Measurements from ENCODE around the gene SERGEF.
A peak's percentile ranks its signal among the peaks of the same experiment; 100 is the strongest.

SERGEF gene

GRCh38 chr11:17805873-17806272, 207.0 kb downstream of the SERGEF start:
- no peaks in the 10 kb centered on the region; the same call in 1 of the 2 replicates for H3K4me1 ChIP-seq (ENCODE audit: control insufficient read depth, insufficient read depth, low read length)
- H3K9me3 ChIP-seq (ENCODE audit: control insufficient read depth, insufficient read depth, low read length): no peaks in the 10 kb centered on the region
- no peak for DNase-seq (ENCODE audit: low read depth, low spot score)
- no peaks in the 10 kb centered on the region for H3K27me3 ChIP-seq (ENCODE audit: control insufficient read depth, insufficient read depth, low read length)
- no CpG with 5 or more reads among the region's 1 CpG for WGBS (ENCODE audit: insufficient coverage, insufficient read length)
- no peaks in the 10 kb centered on the region for H3K36me3 ChIP-seq (ENCODE audit: control insufficient read depth, insufficient read depth, low read length)
- no peak overlapping the region for H3K27ac ChIP-seq (ENCODE audit: low read length)
- H3K4me3 ChIP-seq (ENCODE audit: low read length): no peak overlapping the region

GRCh38 chr11:17805043-17805442, 207.8 kb downstream of the SERGEF start:
- WGBS (ENCODE audit: insufficient coverage, insufficient read length): no CpG with 5 or more reads among the region's 4 CpGs
- H3K4me3 ChIP-seq (ENCODE audit: low read length): no peak overlapping the region
- H3K4me1 ChIP-seq (ENCODE audit: control insufficient read depth, insufficient read depth, low read length): no peaks in the 10 kb centered on the region; the same call in 1 of the 2 replicates
- no peak for DNase-seq (ENCODE audit: low read depth, low spot score)
- no peak overlapping the region for H3K27ac ChIP-seq (ENCODE audit: low read length)
- no peaks in the 10 kb centered on the region for H3K36me3 ChIP-seq (ENCODE audit: control insufficient read depth, insufficient read depth, low read length)
- H3K9me3 ChIP-seq (ENCODE audit: control insufficient read depth, insufficient read depth, low read length): no peaks in the 10 kb centered on the region
- H3K27me3 ChIP-seq (ENCODE audit: control insufficient read depth, insufficient read depth, low read length): no peaks in the 10 kb centered on the region

- WGBS (ENCODE audit: insufficient coverage, insufficient read length): no CpG with 5 or more reads among the region's 7 CpGs
- no peaks in the 10 kb centered on the region for H3K36me3 ChIP-seq (ENCODE audit: control insufficient read depth, insufficient read depth, low read length)
- H3K27ac ChIP-seq (ENCODE audit: low read length): no peak overlapping the region
- no peaks in the 10 kb centered on the region for H3K9me3 ChIP-seq (ENCODE audit: control insufficient read depth, insufficient read depth, low read length)
- H3K4me1 ChIP-seq (ENCODE audit: control insufficient read depth, insufficient read depth, low read length): no peaks in the 10 kb centered on the region; the same call in 1 of the 2 replicates
- no peak for DNase-seq (ENCODE audit: low read depth, low spot score)
- H3K4me3 ChIP-seq (ENCODE audit: low read length): no peak overlapping the region
- no peaks in the 10 kb centered on the region for H3K27me3 ChIP-seq (ENCODE audit: control insufficient read depth, insufficient read depth, low read length)
Measured at GRCh38 chr11:17803754-17804334, 209.0 kb downstream of the SERGEF start.

DNA sequence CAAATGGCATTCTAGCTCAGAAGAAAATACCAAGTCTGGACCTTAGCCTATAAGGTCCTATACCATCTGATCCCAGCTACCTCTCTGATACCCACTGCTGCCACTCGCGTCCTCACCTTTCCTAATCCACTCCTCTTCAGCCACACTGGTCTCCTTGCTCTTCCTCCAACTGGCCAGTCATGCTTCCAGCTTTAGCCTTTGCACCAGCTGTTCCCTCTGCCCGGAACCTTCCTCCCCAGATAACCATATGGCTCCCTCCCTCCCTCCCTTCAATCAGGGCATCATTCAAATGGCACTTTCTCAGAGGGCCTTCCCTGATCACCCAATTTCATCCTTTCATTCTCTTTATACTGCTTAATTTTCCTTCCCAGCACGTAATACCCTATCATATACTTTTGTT, 210.4 kb downstream of the SERGEF start:
- Histone ChIP-seq H3K27me3 (ENCODE audit: control insufficient read depth, insufficient read depth, low read length) (no peaks in the 10 kb centered on the region), H3K4me3 (ENCODE audit: low read length) (no peak overlapping the region), H3K4me1 (ENCODE audit: control insufficient read depth, insufficient read depth, low read length) (no peaks in the 10 kb centered on the region; the same call in 1 of the 2 replicates), H3K27ac (ENCODE audit: low read length) (no peak overlapping the region), H3K36me3 (ENCODE audit: control insufficient read depth, insufficient read depth, low read length) (no peaks in the 10 kb centered on the region), H3K9me3 (ENCODE audit: control insufficient read depth, insufficient read depth, low read length) (no peaks in the 10 kb centered on the region)
- no peak for DNase-seq (ENCODE audit: low read depth, low spot score)
- WGBS (ENCODE audit: insufficient coverage, insufficient read length): no CpG with 5 or more reads among the region's 4 CpGs

GRCh38 chr11:17801166-17801565, 211.7 kb downstream of the SERGEF start:
- H3K27ac ChIP-seq (ENCODE audit: low read length): no peak overlapping the region
- no peaks in the 10 kb centered on the region for H3K36me3 ChIP-seq (ENCODE audit: control insufficient read depth, insufficient read depth, low read length)
- H3K9me3 ChIP-seq (ENCODE audit: control insufficient read depth, insufficient read depth, low read length): no peaks in the 10 kb centered on the region
- H3K27me3 ChIP-seq (ENCODE audit: control insufficient read depth, insufficient read depth, low read length): no peaks in the 10 kb centered on the region
- no CpG with 5 or more reads among the region's 4 CpGs for WGBS (ENCODE audit: insufficient coverage, insufficient read length)
- no peak overlapping the region for H3K4me3 ChIP-seq (ENCODE audit: low read length)
- peak; percentile 27 for DNase-seq (ENCODE audit: low read depth, low spot score)
- H3K4me1 ChIP-seq (ENCODE audit: control insufficient read depth, insufficient read depth, low read length): no peaks in the 10 kb centered on the region; the same call in 1 of the 2 replicates

- Histone ChIP-seq H3K4me1 (ENCODE audit: control insufficient read depth, insufficient read depth, low read length) (no peaks in the 10 kb centered on the region; the same call in 1 of the 2 replicates), H3K9me3 (ENCODE audit: control insufficient read depth, insufficient read depth, low read length) (no peaks in the 10 kb centered on the region), H3K27me3 (ENCODE audit: control insufficient read depth, insufficient read depth, low read length) (no peaks in the 10 kb centered on the region), H3K36me3 (ENCODE audit: control insufficient read depth, insufficient read depth, low read length) (no peaks in the 10 kb centered on the region), H3K4me3 (ENCODE audit: low read length) (no peak overlapping the region), H3K27ac (ENCODE audit: low read length) (no peak overlapping the region)
- DNase-seq (ENCODE audit: low read depth, low spot score): no peak
- WGBS (ENCODE audit: insufficient coverage, insufficient read length): no CpG with 5 or more reads among the region's 5 CpGs
Measured at GRCh38 chr11:17799147-17799546, 213.7 kb downstream of the SERGEF start.

DNA sequence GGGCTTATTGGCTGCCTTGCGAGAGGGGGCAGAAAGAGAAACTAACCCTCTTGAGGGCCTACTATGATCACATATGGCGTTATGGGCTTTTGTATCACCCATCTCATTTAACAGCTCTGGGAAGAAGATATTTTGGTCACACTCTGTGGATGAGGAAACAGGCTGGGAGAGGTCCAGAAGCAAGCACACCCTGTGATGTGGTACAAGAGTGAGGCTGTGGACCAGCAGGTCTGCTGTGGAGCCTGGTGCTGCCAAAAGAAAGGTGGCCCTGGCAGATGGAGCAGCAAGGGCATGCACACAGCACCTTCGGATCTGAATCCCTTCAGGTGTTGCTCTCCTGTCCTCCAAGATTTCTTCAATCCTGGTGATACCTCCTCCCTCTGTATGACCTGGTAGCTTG, 214.1 kb downstream of the SERGEF start:
- no peak overlapping the region for H3K27ac ChIP-seq (ENCODE audit: low read length)
- WGBS (ENCODE audit: insufficient coverage, insufficient read length): no CpG with 5 or more reads among the region's 3 CpGs
- no peaks in the 10 kb centered on the region; the same call in 1 of the 2 replicates for H3K4me1 ChIP-seq (ENCODE audit: control insufficient read depth, insufficient read depth, low read length)
- no peaks in the 10 kb centered on the region for H3K27me3 ChIP-seq (ENCODE audit: control insufficient read depth, insufficient read depth, low read length)
- no peak for DNase-seq (ENCODE audit: low read depth, low spot score)
- H3K9me3 ChIP-seq (ENCODE audit: control insufficient read depth, insufficient read depth, low read length): no peaks in the 10 kb centered on the region
- H3K36me3 ChIP-seq (ENCODE audit: control insufficient read depth, insufficient read depth, low read length): no peaks in the 10 kb centered on the region
- no peak overlapping the region for H3K4me3 ChIP-seq (ENCODE audit: low read length)

DNA sequence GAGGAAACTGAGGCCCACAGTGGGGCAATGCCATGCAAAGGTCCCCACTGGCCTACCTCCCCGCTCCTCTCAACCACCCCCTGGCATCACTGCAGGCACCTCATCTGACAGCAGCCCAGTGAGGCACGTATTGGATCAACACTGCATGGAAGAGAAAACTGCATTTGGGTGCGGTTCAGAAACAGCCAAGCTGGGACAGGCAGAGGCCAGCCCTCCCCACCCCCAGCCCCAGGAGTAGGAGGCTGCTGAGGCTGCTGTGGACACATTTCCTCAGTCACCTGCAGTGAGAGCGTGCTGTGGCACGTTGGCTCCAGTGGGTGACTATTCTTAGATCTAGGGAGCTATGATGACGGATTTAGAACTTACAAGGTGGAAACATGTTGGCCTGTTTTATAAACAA, 214.6 kb downstream of the SERGEF start:
- Histone ChIP-seq H3K27ac (ENCODE audit: low read length) (no peak overlapping the region), H3K36me3 (ENCODE audit: control insufficient read depth, insufficient read depth, low read length) (no peaks in the 10 kb centered on the region), H3K27me3 (ENCODE audit: control insufficient read depth, insufficient read depth, low read length) (no peaks in the 10 kb centered on the region), H3K9me3 (ENCODE audit: control insufficient read depth, insufficient read depth, low read length) (no peaks in the 10 kb centered on the region), H3K4me3 (ENCODE audit: low read length) (no peak overlapping the region), H3K4me1 (ENCODE audit: control insufficient read depth, insufficient read depth, low read length) (no peaks in the 10 kb centered on the region; the same call in 1 of the 2 replicates)
- DNase-seq (ENCODE audit: low read depth, low spot score): no peak
- WGBS (ENCODE audit: insufficient coverage, insufficient read length): no CpG with 5 or more reads among the region's 6 CpGs

DNA sequence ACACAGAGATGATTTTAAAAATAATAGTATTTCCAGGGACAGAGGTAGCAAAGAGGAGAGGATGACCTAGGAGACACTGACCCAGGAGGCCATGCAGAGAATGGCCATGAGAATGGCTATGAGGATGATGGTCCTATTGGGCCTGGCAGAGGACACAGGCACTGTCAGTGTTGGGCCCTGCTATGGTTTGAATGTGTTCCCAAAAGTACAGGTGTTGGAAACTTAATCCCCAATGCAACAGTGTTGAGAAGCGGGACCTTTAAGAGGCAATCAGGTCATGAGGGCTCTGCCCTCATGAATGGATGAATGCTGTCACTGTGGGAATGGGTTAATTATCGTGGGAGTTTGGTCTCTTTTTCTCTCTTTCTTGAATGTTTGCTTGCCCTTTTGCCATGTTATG, 216.7 kb downstream of the SERGEF start:
- DNase-seq (ENCODE audit: low read depth, low spot score): no peak

DNA sequence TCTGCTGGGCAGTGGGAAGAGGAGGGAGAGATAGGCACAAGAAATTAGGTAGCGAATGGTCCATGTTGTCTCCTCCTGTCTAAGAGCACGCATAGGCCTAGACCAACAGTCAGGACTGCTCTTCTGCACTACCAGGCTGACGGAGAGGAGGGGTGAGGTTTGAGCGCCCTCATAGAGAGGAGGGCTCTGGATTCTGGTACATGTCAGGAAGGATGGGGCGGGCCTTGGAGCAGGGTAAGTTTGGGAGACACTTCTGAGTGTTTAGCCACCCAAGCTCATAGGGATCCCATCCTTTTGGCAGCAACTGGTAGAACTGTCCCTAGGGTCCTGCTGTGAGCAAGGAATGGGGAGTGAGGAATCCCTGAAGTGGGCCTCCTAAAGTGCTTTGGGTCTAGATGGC, 217.9 kb downstream of the SERGEF start:
- Histone ChIP-seq H3K27me3 (ENCODE audit: control insufficient read depth, insufficient read depth, low read length) (no peaks in the 10 kb centered on the region), H3K9me3 (ENCODE audit: control insufficient read depth, insufficient read depth, low read length) (no peaks in the 10 kb centered on the region), H3K4me1 (ENCODE audit: control insufficient read depth, insufficient read depth, low read length) (no peaks in the 10 kb centered on the region), H3K27ac (ENCODE audit: low read length) (no peak overlapping the region), H3K4me3 (ENCODE audit: low read length) (no peak overlapping the region), H3K36me3 (ENCODE audit: control insufficient read depth, insufficient read depth, low read length) (no peaks in the 10 kb centered on the region)
- no peak for DNase-seq (ENCODE audit: low read depth, low spot score)
- WGBS (ENCODE audit: insufficient coverage, insufficient read length): no CpG with 5 or more reads among the region's 5 CpGs

More for the DNA sequence above, 216.7 kb downstream of the SERGEF start:
- no peak overlapping the region for H3K4me3 ChIP-seq (ENCODE audit: low read length)
- WGBS (ENCODE audit: insufficient coverage, insufficient read length): no CpG with 5 or more reads among the region's 2 CpGs
- H3K9me3 ChIP-seq (ENCODE audit: control insufficient read depth, insufficient read depth, low read length): no peaks in the 10 kb centered on the region
- no peaks in the 10 kb centered on the region for H3K4me1 ChIP-seq (ENCODE audit: control insufficient read depth, insufficient read depth, low read length)
- H3K36me3 ChIP-seq (ENCODE audit: control insufficient read depth, insufficient read depth, low read length): no peaks in the 10 kb centered on the region
- H3K27me3 ChIP-seq (ENCODE audit: control insufficient read depth, insufficient read depth, low read length): no peaks in the 10 kb centered on the region
- H3K27ac ChIP-seq (ENCODE audit: low read length): no peak overlapping the region

- Histone ChIP-seq H3K4me3 (ENCODE audit: low read length) (no peak overlapping the region), H3K4me1 (ENCODE audit: control insufficient read depth, insufficient read depth, low read length) (no peaks in the 10 kb centered on the region), H3K27me3 (ENCODE audit: control insufficient read depth, insufficient read depth, low read length) (no peaks in the 10 kb centered on the region), H3K36me3 (ENCODE audit: control insufficient read depth, insufficient read depth, low read length) (no peaks in the 10 kb centered on the region), H3K9me3 (ENCODE audit: control insufficient read depth, insufficient read depth, low read length) (no peaks in the 10 kb centered on the region), H3K27ac (ENCODE audit: low read length) (no peak overlapping the region)
- WGBS (ENCODE audit: insufficient coverage, insufficient read length): no CpG with 5 or more reads among the region's 7 CpGs
- DNase-seq (ENCODE audit: low read depth, low spot score): no peak
Measured at GRCh38 chr11:17793642-17794170, 219.1 kb downstream of the SERGEF start.
